CD8-positive, alpha-beta memory T cell (primary cell): ENCODE measurements around the gene GLT1D1. TPM values are rescaled to one million over a fixed set of nuclear protein-coding genes. Genes with fewer than 3 reads are reported as not detected.
A peak's percentile ranks its signal among the peaks of the same experiment; 100 is the strongest.

Experiments used
- CTCF ChIA-PET: fragments of 350-600 bp; sonication (Branson Sonifier 250); formaldehyde crosslinking; loops from one replicate; lab custom pipeline; 2021; ENCODE audit warnings: antibody characterized with exemption; lab: Charles Lee
- POLR2A ChIA-PET: fragments of 350-600 bp; sonication (Branson Sonifier 250); formaldehyde crosslinking; loops from one replicate; lab custom pipeline; 2021; ENCODE audit warnings: antibody characterized with exemption; lab: Charles Lee
- DNase-seq, 5 donors: peaks; one replicate each; pipeline versions ENCODE4 v3.0.0 to v3.0.0-alpha.2; 2020 to 2022; ENCODE audit warnings: mixed read lengths in 1 of 5
- H3K27ac ChIP-seq: one replicate; pipeline ENCODE4 v1.7.0; 2013; ENCODE audit warnings: low read depth, mild to moderate bottlenecking, low read length, moderate library complexity
- H3K27me3 ChIP-seq: 2 replicates; pipeline ENCODE4 v1.7.0; 2013; ENCODE audit warnings: low read length, mild to moderate bottlenecking; ENCODE audit not compliant: insufficient read depth, poor library complexity, severe bottlenecking
- H3K36me3 ChIP-seq: 2 replicates; pipeline ENCODE4 v1.7.0; 2013; ENCODE audit warnings: mild to moderate bottlenecking, low read length, moderate library complexity; ENCODE audit not compliant: insufficient read depth
- H3K4me1 ChIP-seq: 2 replicates; pipeline ENCODE4 v1.7.0; 2013; ENCODE audit warnings: mild to moderate bottlenecking, low read length, moderate library complexity; ENCODE audit not compliant: insufficient read depth
- H3K4me3 ChIP-seq: 2 replicates; pipeline ENCODE4 v1.7.0; 2013; ENCODE audit warnings: mild to moderate bottlenecking, low read length
- H3K9me3 ChIP-seq: 2 replicates; pipeline ENCODE4 v1.7.0; 2013; ENCODE audit warnings: mild to moderate bottlenecking, low read length
- H3K27ac Mint-ChIP-seq, 8 donors: one replicate each; pipeline ENCODE4 v1.8.0; 2020 to 2021; ENCODE audit warnings: mixed read lengths in 8 of 8, mild to moderate bottlenecking in 6 of 8, inconsistent platforms in 3 of 8, moderate library complexity in 3 of 8
- H3K27me3 Mint-ChIP-seq, 2 donors: one replicate each; pipeline ENCODE4 v1.8.0; 2020 to 2021; ENCODE audit warnings: mixed read lengths in 2 of 2, mild to moderate bottlenecking in 1 of 2, moderate library complexity in 1 of 2
- H3K36me3 Mint-ChIP-seq, 3 donors: one replicate each; pipeline ENCODE4 v1.8.0; 2020 to 2021; ENCODE audit warnings: mixed read lengths in 3 of 3, inconsistent platforms in 1 of 3, mild to moderate bottlenecking in 1 of 3
- H3K4me1 Mint-ChIP-seq, 3 donors: one replicate each; pipeline ENCODE4 v1.8.0; 2020 to 2021; ENCODE audit warnings: mixed read lengths in 3 of 3, inconsistent platforms in 1 of 3, mild to moderate bottlenecking in 1 of 3
- H3K4me3 Mint-ChIP-seq, 7 donors: one replicate each; pipeline ENCODE4 v1.8.0; 2020 to 2021; ENCODE audit warnings: mixed read lengths in 7 of 7, mild to moderate bottlenecking in 6 of 7, moderate library complexity in 4 of 7, inconsistent platforms in 2 of 7
- H3K9me3 Mint-ChIP-seq, 5 donors: one replicate each; pipeline ENCODE4 v1.8.0; 2020 to 2022; ENCODE audit warnings: mixed read lengths in 5 of 5, mild to moderate bottlenecking in 3 of 5, moderate library complexity in 2 of 5, inconsistent platforms in 1 of 5
- polyA plus RNA-seq: library from polyadenylated mRNA; unstranded; fragments of 300-500 nt; fragmentation: Illumina TruSeq; gene quantifications from one replicate; pipeline ENCODE4 v1.2.3, GENCODE V29; 2021
- total RNA-seq, 2 experiments: library from RNA; stranded (reverse); gene quantifications; one replicate each; pipeline ENCODE4 v1.2.3, GENCODE V29; 2021

The GLT1D1 gene
- total and polyA plus RNA-seq, 3 experiments from 2014 or later: 0.22 to 0.24 (median 0.24) TPM

- peaks cover 25% of the 10 kb centered on the region for H3K36me3 ChIP-seq
- no peak for DNase-seq
- ChIA-PET CTCF (no interaction called here), POLR2A (no interaction called here)
- H3K4me1 ChIP-seq: peaks cover 51% of the 10 kb centered on the region
- no peaks in the 10 kb centered on the region for H3K27me3 Mint-ChIP-seq
- H3K4me3 Mint-ChIP-seq: peak overlapping the region; percentile 10 to 76 (median 56)
- no peak overlapping the region for H3K27ac ChIP-seq
- peaks cover 0 to 41% (median 18%) of the 10 kb centered on the region in 3 donors for H3K36me3 Mint-ChIP-seq
- peak overlapping the region; percentile 30 to 92 (median 80) for H3K27ac Mint-ChIP-seq
- H3K27me3 ChIP-seq: no peaks in the 10 kb centered on the region
- no peak overlapping the region for H3K4me3 ChIP-seq
- H3K4me1 Mint-ChIP-seq: peaks cover 76 to 94% (median 92%) of the 10 kb centered on the region in 3 donors
- no peaks in the 10 kb centered on the region for H3K9me3 Mint-ChIP-seq
- no peaks in the 10 kb centered on the region for H3K9me3 ChIP-seq
Observed at GRCh38 chr12:128817111-128818015, 35.9 kb upstream of the GLT1D1 start.

- no peak overlapping the region for H3K4me3 ChIP-seq
- peaks cover 24% of the 10 kb centered on the region for H3K36me3 ChIP-seq
- H3K27ac Mint-ChIP-seq: peak overlapping the region; percentile 37 to 92 (median 80)
- no peaks in the 10 kb centered on the region for H3K9me3 Mint-ChIP-seq
- no peaks in the 10 kb centered on the region for H3K27me3 ChIP-seq
- no peaks in the 10 kb centered on the region for H3K27me3 Mint-ChIP-seq
- peaks cover 0 to 33% (median 17%) of the 10 kb centered on the region in 3 donors for H3K36me3 Mint-ChIP-seq
- H3K27ac ChIP-seq: no peak overlapping the region
- H3K4me1 ChIP-seq: peaks cover 48% of the 10 kb centered on the region
- ChIA-PET POLR2A (no interaction called here), CTCF (no interaction called here)
- peaks cover 71 to 87% (median 84%) of the 10 kb centered on the region in 3 donors for H3K4me1 Mint-ChIP-seq
- peak overlapping the region; percentile 28 to 76 (median 56) for H3K4me3 Mint-ChIP-seq
- no peak for DNase-seq
- no peaks in the 10 kb centered on the region for H3K9me3 ChIP-seq
Observed at GRCh38 chr12:128818065-128819022, 34.9 kb upstream of the GLT1D1 start.

- H3K36me3 Mint-ChIP-seq: peaks cover 0 to 22% (median 8%) of the 10 kb centered on the region in 3 donors
- peak overlapping the region in 4 of 7 donors; percentile 11 to 74 (median 40) for H3K4me3 Mint-ChIP-seq
- H3K4me1 ChIP-seq: peaks cover 48% of the 10 kb centered on the region
- CTCF ChIA-PET: interaction anchor here (1.6 kb wide), 1 partner anchor 24 kb away, joined by 3 read pairs; no protein-coding TSS in a partner anchor
- no peaks in the 10 kb centered on the region for H3K9me3 Mint-ChIP-seq
- H3K27me3 ChIP-seq: no peaks in the 10 kb centered on the region
- POLR2A ChIA-PET: no interaction called here
- H3K36me3 ChIP-seq: peaks cover 14% of the 10 kb centered on the region
- H3K27me3 Mint-ChIP-seq: no peaks in the 10 kb centered on the region
- H3K4me3 ChIP-seq: no peak overlapping the region
- no peak overlapping the region for H3K27ac ChIP-seq
- no peaks in the 10 kb centered on the region for H3K9me3 ChIP-seq
- peaks cover 65 to 81% (median 72%) of the 10 kb centered on the region in 3 donors for H3K4me1 Mint-ChIP-seq
- no peak for DNase-seq
- peak overlapping the region in 7 of 8 donors; percentile 9 to 77 (median 43) for H3K27ac Mint-ChIP-seq
Observed at GRCh38 chr12:128819293-128820144, 33.8 kb upstream of the GLT1D1 start.

- H3K36me3 Mint-ChIP-seq: peaks cover 0 to 16% (median 2%) of the 10 kb centered on the region in 3 donors
- H3K9me3 ChIP-seq: no peaks in the 10 kb centered on the region
- H3K27ac Mint-ChIP-seq: peak overlapping the region in 3 of 8 donors; percentile 21 to 77 (median 57)
- H3K27me3 ChIP-seq: no peaks in the 10 kb centered on the region
- no peaks in the 10 kb centered on the region for H3K27me3 Mint-ChIP-seq
- DNase-seq: no peak
- CTCF ChIA-PET: interaction anchor here (1.6 kb wide), 1 partner anchor 25 kb away, joined by 3 read pairs; no protein-coding TSS in a partner anchor
- peak overlapping the region in 2 of 7 donors; percentile 11 to 74 for H3K4me3 Mint-ChIP-seq
- H3K27ac ChIP-seq: no peak overlapping the region
- POLR2A ChIA-PET: no interaction called here
- peaks cover 48% of the 10 kb centered on the region for H3K4me1 ChIP-seq
- H3K36me3 ChIP-seq: peaks cover 7% of the 10 kb centered on the region
- H3K4me1 Mint-ChIP-seq: peaks cover 65 to 81% (median 71%) of the 10 kb centered on the region in 3 donors
- no peaks in the 10 kb centered on the region for H3K9me3 Mint-ChIP-seq
- H3K4me3 ChIP-seq: no peak overlapping the region
Observed at GRCh38 chr12:128820253-128820652, 33.0 kb upstream of the GLT1D1 start.

- H3K27ac Mint-ChIP-seq: peak overlapping the region; percentile 52 to 93 (median 79)
- Histone ChIP-seq H3K36me3 (peaks cover 7% of the 10 kb centered on the region), H3K27me3 (no peaks in the 10 kb centered on the region), H3K4me3 (no peak overlapping the region), H3K4me1 (peaks cover 43% of the 10 kb centered on the region), H3K9me3 (no peaks in the 10 kb centered on the region), H3K27ac (no peak overlapping the region)
- H3K4me1 Mint-ChIP-seq: peaks cover 61 to 76% (median 67%) of the 10 kb centered on the region in 3 donors
- no peaks in the 10 kb centered on the region for H3K9me3 Mint-ChIP-seq
- no peak for DNase-seq
- peaks cover 0 to 16% (median 2%) of the 10 kb centered on the region in 3 donors for H3K36me3 Mint-ChIP-seq
- POLR2A ChIA-PET: no interaction called here
- CTCF ChIA-PET: interaction anchor here (1.2 to 1.6 kb wide), 2 partner anchors 26 to 38 kb away, joined by 3 read pairs; no protein-coding TSS in a partner anchor
- H3K27me3 Mint-ChIP-seq: no peaks in the 10 kb centered on the region
- H3K4me3 Mint-ChIP-seq: peak overlapping the region; percentile 66 to 84 (median 71)
Observed at GRCh38 chr12:128820723-128821432, 32.4 kb upstream of the GLT1D1 start.

GRCh38 chr12:128823216-128823915 lies 29.9 kb upstream of the GLT1D1 start:
- ChIA-PET CTCF (interaction anchor here (1.7 kb wide), 1 partner anchor 25 kb away, joined by 7 read pairs; no protein-coding TSS in a partner anchor), POLR2A (interaction anchor here (1.1 to 1.3 kb wide), 3 partner anchors 12 to 27 kb away, joined by 3 to 6 read pairs (median 4); no protein-coding TSS in a partner anchor)
- Mint-ChIP-seq H3K27ac (peak overlapping the region in 6 of 8 donors; percentile 52 to 87 (median 76)), H3K9me3 (no peaks in the 10 kb centered on the region), H3K36me3 (peaks cover 0 to 16% (median 2%) of the 10 kb centered on the region in 3 donors), H3K4me3 (peak overlapping the region; percentile 82 to 92 (median 84)), H3K27me3 (no peaks in the 10 kb centered on the region), H3K4me1 (peaks cover 41 to 54% (median 44%) of the 10 kb centered on the region in 3 donors)
- Histone ChIP-seq H3K27ac (peak overlapping the region; percentile 43), H3K4me1 (peaks cover 30% of the 10 kb centered on the region), H3K4me3 (peak overlapping the region; percentile 64), H3K36me3 (peaks cover 7% of the 10 kb centered on the region), H3K27me3 (no peaks in the 10 kb centered on the region), H3K9me3 (no peaks in the 10 kb centered on the region)
- DNase-seq: peak in 3 of 5 donors; percentile 3 to 58 (median 26)
